NT2/D1 (cell line): ENCODE measurements around the gene ABHD17C.

ENCODE experiments used
- SUZ12 ChIP-seq: IDR thresholded peaks from 2 replicates; pipeline ENCODE4 v1.6.1; 2011; ENCODE audit not compliant: insufficient read length, insufficient read depth; ENCODE audit errors: extremely low read depth
- YY1 ChIP-seq: IDR thresholded peaks from 2 replicates; pipeline ENCODE4 v1.6.1; 2011; ENCODE audit not compliant: insufficient read length, insufficient read depth

- no peak for TF ChIP-seq SUZ12
- no peak for TF ChIP-seq YY1
Measured at GRCh38 chr15:80750575-80750974, 55.5 kb downstream of the ABHD17C start.
